ENCODE data around the gene KRTAP1-3.
"Not testable (repeated sequence)": the region's sequence is repeated elsewhere in the genome, so short reads cannot be mapped to it uniquely, and the experiment has no call there.

DNA sequence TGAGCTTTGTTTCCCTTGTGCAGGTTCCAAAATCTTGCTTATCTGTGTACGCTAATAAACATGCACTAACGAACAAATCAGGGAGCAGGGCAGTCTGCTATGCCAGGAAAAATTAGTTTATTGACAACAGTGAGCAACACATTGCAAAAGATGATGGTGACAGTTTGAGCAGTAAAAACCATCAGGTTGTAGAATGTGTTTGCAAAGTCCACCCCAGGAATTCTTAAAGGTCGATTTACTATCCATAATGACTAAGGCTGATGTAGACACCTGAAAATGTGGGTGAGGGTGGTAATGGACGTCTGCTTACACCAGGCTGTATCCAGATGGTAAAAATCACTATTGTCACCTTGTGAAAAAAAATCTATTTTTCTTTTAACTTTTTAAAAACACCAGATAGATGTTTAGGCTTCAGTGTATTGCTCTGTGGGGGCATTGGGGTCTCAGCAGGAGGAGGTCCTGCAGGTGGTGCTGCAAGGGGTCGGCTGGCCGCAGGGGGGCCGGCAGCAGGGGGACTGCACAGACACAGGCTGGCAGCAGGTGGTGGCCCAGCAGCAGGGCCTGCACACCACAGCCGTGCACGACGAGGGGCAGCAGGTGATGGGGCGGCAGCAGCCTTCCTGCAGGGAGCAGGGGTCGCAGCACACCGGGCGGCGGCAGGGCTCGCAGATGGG lies 30.5 kb upstream of the KRTAP1-3 start:
- TF ChIP-seq, protein P1, sequence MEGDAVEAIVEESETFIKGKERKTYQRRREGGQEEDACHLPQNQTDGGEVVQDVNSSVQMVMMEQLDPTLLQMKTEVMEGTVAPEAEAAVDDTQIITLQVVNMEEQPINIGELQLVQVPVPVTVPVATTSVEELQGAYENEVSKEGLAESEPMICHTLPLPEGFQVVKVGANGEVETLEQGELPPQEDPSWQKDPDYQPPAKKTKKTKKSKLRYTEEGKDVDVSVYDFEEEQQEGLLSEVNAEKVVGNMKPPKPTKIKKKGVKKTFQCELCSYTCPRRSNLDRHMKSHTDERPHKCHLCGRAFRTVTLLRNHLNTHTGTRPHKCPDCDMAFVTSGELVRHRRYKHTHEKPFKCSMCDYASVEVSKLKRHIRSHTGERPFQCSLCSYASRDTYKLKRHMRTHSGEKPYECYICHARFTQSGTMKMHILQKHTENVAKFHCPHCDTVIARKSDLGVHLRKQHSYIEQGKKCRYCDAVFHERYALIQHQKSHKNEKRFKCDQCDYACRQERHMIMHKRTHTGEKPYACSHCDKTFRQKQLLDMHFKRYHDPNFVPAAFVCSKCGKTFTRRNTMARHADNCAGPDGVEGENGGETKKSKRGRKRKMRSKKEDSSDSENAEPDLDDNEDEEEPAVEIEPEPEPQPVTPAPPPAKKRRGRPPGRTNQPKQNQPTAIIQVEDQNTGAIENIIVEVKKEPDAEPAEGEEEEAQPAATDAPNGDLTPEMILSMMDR (IDR thresholded peaks at IDR 0.05) = not testable (repeated sequence)
- TF ChIP-seq EP300 (IDR thresholded peaks at IDR 0.05) = not testable (repeated sequence)
